ENCODE measurements around the gene MKLN1.

The MKLN1 gene

GRCh38 chr7:131341690-131342089 is 14.0 kb downstream of the MKLN1 start:
- TF ChIP-seq JUND (IDR thresholded peaks at IDR 0.05; ENCODE audit: low read depth), result no peak
- in situ Hi-C loops (cut with HindIII; ENCODE audit: low pct_unique_long_range_greater_than_20kb, low sequenced_read_pairs), result no loop called here
- DNase-seq (ENCODE audit: low read depth in 1 of 2, low spot score in 1 of 2), result no peak

GRCh38 chr7:131342864-131343442 is 15.3 kb downstream of the MKLN1 start:
- in situ Hi-C loops (cut with HindIII; ENCODE audit: low pct_unique_long_range_greater_than_20kb, low sequenced_read_pairs), result no loop called here
- DNase-seq (ENCODE audit: low read depth in 1 of 2, low spot score in 1 of 2), result no peak

GRCh38 chr7:131346885-131347592 is 19.4 kb downstream of the MKLN1 start:
- in situ Hi-C loops (cut with HindIII; ENCODE audit: low pct_unique_long_range_greater_than_20kb, low sequenced_read_pairs), result no loop called here
- peak in 1 of 2 experiments; percentile 86 for DNase-seq (ENCODE audit: low read depth in 1 of 2, low spot score in 1 of 2)
- no peak for TF ChIP-seq JUND (IDR thresholded peaks at IDR 0.05; ENCODE audit: low read depth)

More at GRCh38 chr7:131342864-131343442, 15.3 kb downstream of the MKLN1 start:
- TF ChIP-seq JUND (IDR thresholded peaks at IDR 0.05; ENCODE audit: low read depth), result no peak

GRCh38 chr7:131352032-131352431 is 24.4 kb downstream of the MKLN1 start:
- in situ Hi-C loops (cut with HindIII; ENCODE audit: low pct_unique_long_range_greater_than_20kb, low sequenced_read_pairs), result no loop called here
- no peak for TF ChIP-seq JUND (IDR thresholded peaks at IDR 0.05; ENCODE audit: low read depth)
- DNase-seq (ENCODE audit: low read depth in 1 of 2, low spot score in 1 of 2), result no peak

GRCh38 chr7:131354390-131354789 is 26.7 kb downstream of the MKLN1 start:
- TF ChIP-seq JUND (IDR thresholded peaks at IDR 0.05; ENCODE audit: low read depth), result no peak
- in situ Hi-C loops (cut with HindIII; ENCODE audit: low pct_unique_long_range_greater_than_20kb, low sequenced_read_pairs), result no loop called here
- DNase-seq (ENCODE audit: low read depth in 1 of 2, low spot score in 1 of 2), result no peak

- DNase-seq (ENCODE audit: low read depth in 1 of 2, low spot score in 1 of 2), result peak in 1 of 2 experiments; percentile 15
- TF ChIP-seq JUND (IDR thresholded peaks at IDR 0.05; ENCODE audit: low read depth), result no peak
- in situ Hi-C loops (cut with HindIII; ENCODE audit: low pct_unique_long_range_greater_than_20kb, low sequenced_read_pairs), result no loop called here
These were observed 28.5 kb downstream of the MKLN1 start for GRCh38 chr7:131355917-131356777.

- DNase-seq (ENCODE audit: low read depth in 1 of 2, low spot score in 1 of 2), result peak in 1 of 2 experiments; percentile 33
- in situ Hi-C loops (cut with HindIII; ENCODE audit: low pct_unique_long_range_greater_than_20kb, low sequenced_read_pairs), result no loop called here
- TF ChIP-seq JUND (IDR thresholded peaks at IDR 0.05; ENCODE audit: low read depth), result no peak
These were observed 29.7 kb downstream of the MKLN1 start for GRCh38 chr7:131357282-131357880.

- in situ Hi-C loops (cut with HindIII; ENCODE audit: low pct_unique_long_range_greater_than_20kb, low sequenced_read_pairs), result no loop called here
- DNase-seq (ENCODE audit: low read depth in 1 of 2, low spot score in 1 of 2), result no peak
- no peak for TF ChIP-seq JUND (IDR thresholded peaks at IDR 0.05; ENCODE audit: low read depth)
These were observed 31.0 kb downstream of the MKLN1 start for GRCh38 chr7:131358636-131359035.

- in situ Hi-C loops (cut with HindIII; ENCODE audit: low pct_unique_long_range_greater_than_20kb, low sequenced_read_pairs), result no loop called here
- no peak for TF ChIP-seq JUND (IDR thresholded peaks at IDR 0.05; ENCODE audit: low read depth)
- no peak for DNase-seq (ENCODE audit: low read depth in 1 of 2, low spot score in 1 of 2)
These were observed 31.6 kb downstream of the MKLN1 start for GRCh38 chr7:131359136-131359776.

GRCh38 chr7:131363719-131364118 is 36.0 kb downstream of the MKLN1 start:
- in situ Hi-C loops (cut with HindIII; ENCODE audit: low pct_unique_long_range_greater_than_20kb, low sequenced_read_pairs), result no loop called here
- no peak for TF ChIP-seq JUND (IDR thresholded peaks at IDR 0.05; ENCODE audit: low read depth)
- no peak for DNase-seq (ENCODE audit: low read depth in 1 of 2, low spot score in 1 of 2)

GRCh38 chr7:131364767-131365344 is 37.2 kb downstream of the MKLN1 start:
- no peak for TF ChIP-seq JUND (IDR thresholded peaks at IDR 0.05; ENCODE audit: low read depth)
- DNase-seq (ENCODE audit: low read depth in 1 of 2, low spot score in 1 of 2), result no peak
- in situ Hi-C loops (cut with HindIII; ENCODE audit: low pct_unique_long_range_greater_than_20kb, low sequenced_read_pairs), result no loop called here

GRCh38 chr7:131365838-131366237 is 38.2 kb downstream of the MKLN1 start:
- in situ Hi-C loops (cut with HindIII; ENCODE audit: low pct_unique_long_range_greater_than_20kb, low sequenced_read_pairs), result no loop called here
- TF ChIP-seq JUND (IDR thresholded peaks at IDR 0.05; ENCODE audit: low read depth), result no peak
- no peak for DNase-seq (ENCODE audit: low read depth in 1 of 2, low spot score in 1 of 2)
